Lung (tissue), 12 donors: ENCODE measurements around the gene PPP1R14D. TPM values are rescaled to one million over a fixed set of nuclear protein-coding genes. Genes with fewer than 3 reads are reported as not detected.

Experiments used
- ATAC-seq: fragments of 200-7000 bp; cut with Tn5 transposase; one replicate; pipeline ENCODE4 v1.9.1; 2020; ENCODE audit warnings: moderate number of reproducible peaks; ENCODE audit not compliant: insufficient read depth, low FRiP score
- DNase-seq, 3 donors: peaks; one replicate each; pipeline ENCODE4 v3.0.0-alpha.2; 2013 to 2017
- H3K27ac ChIP-seq, 2 donors: one replicate each; pipeline ENCODE4 v1.5.1; 2013; ENCODE audit warnings: mild to moderate bottlenecking in 2 of 2, moderate library complexity in 2 of 2, control low read depth in 1 of 2, inconsistent platforms in 1 of 2, low read depth in 1 of 2, low read length in 1 of 2
- H3K27me3 ChIP-seq, 3 donors: one replicate each; pipeline ENCODE4 v1.5.1; 2013; ENCODE audit warnings: low read length in 2 of 3; ENCODE audit not compliant: control insufficient read depth in 3 of 3, insufficient read depth in 3 of 3
- H3K36me3 ChIP-seq, 4 donors: one replicate each; pipeline ENCODE4 v1.5.1; 2013; ENCODE audit warnings: low read length in 4 of 4, mild to moderate bottlenecking in 1 of 4, moderate library complexity in 1 of 4; ENCODE audit not compliant: control insufficient read depth in 4 of 4, insufficient read depth in 4 of 4
- H3K4me1 ChIP-seq, 5 donors: one replicate each; pipeline ENCODE4 v1.5.1; 2013; ENCODE audit warnings: low read length in 5 of 5, mild to moderate bottlenecking in 2 of 5, moderate library complexity in 1 of 5; ENCODE audit not compliant: control insufficient read depth in 5 of 5, insufficient read depth in 5 of 5
- H3K4me3 ChIP-seq: one replicate; pipeline ENCODE4 v1.5.1; 2013; ENCODE audit warnings: mild to moderate bottlenecking, control low read depth, moderate library complexity
- H3K9ac ChIP-seq, 2 donors: one replicate each; pipeline ENCODE4 v1.5.1; 2013; ENCODE audit warnings: low read length in 2 of 2, control low read depth in 1 of 2; ENCODE audit not compliant: insufficient read depth in 1 of 2
- H3K9me3 ChIP-seq, 4 donors: one replicate each; pipeline ENCODE4 v1.5.1; 2013; ENCODE audit warnings: low read length in 3 of 4, mild to moderate bottlenecking in 1 of 4, moderate library complexity in 1 of 4; ENCODE audit not compliant: control insufficient read depth in 4 of 4, insufficient read depth in 3 of 4
- CTCF ChIP-seq: IDR thresholded peaks from 2 replicates; pipeline ENCODE4 v1.5.1; 2012; ENCODE audit warnings: mild to moderate bottlenecking; ENCODE audit errors: control extremely low read depth, extremely low read depth
- WGBS, 2 donors: extraction: QIAGEN DNeasy Blood & Tissue Kit; methylation state at CpG; one replicate each; pipeline ENCODE4 v1.1.7; 2013; 5-methylcytosine and 5-hydroxymethylcytosine counted together
- polyA plus RNA-seq, 2 donors: library from polyadenylated mRNA; stranded (reverse); fragments of 200-250 nt; gene quantifications; one replicate each; pipeline ENCODE4 v1.2.1, GENCODE V29; 2013
- total RNA-seq, 2 donors: library from RNA; depleted of rRNA in 1 of 2; stranded (reverse); fragments of >200 nt in 1 of 2; gene quantifications; one replicate each; pipeline ENCODE4 v1.2.1, GENCODE V29; 2014 to 2021
- donor health status: control.
- donor health status: control.
- donor health status: Bipolar disorder and iron deficiency.
- donor health status: healthy.
- donor health status: DM: yes; HTN: yes; CAD: no.

PPP1R14D gene
- total and polyA plus RNA-seq, 4 donors, result 0.22 TPM; not detected in 3

- Histone ChIP-seq H3K4me1 (peaks cover 0 to 13% (median 4%) of the 10 kb centered on the region in 5 donors), H3K9ac (no peak within 1 kb of the TSS), H3K9me3 (no peaks in the 10 kb centered on the region), H3K4me3 (peak within 1 kb of the TSS; percentile 38), H3K36me3 (no peaks in the 10 kb centered on the region), H3K27me3 (peaks cover 0 to 5% (median 0%) of the 10 kb centered on the region in 3 donors), H3K27ac (no peak within 1 kb of the TSS)
- TF ChIP-seq CTCF, result no peak
- DNase-seq (peak; percentile 50 to 64 (median 60)), ATAC-seq (peak; percentile 68)
- 1% methylated on average over 61 to 74 of the region's 74 CpGs for WGBS, 2 donors
Observed at GRCh38 chr15:40873694-40874561, 45.4 kb upstream of the PPP1R14D start, which contains the start of gene RHOV. Gene RHOV (minus strand): TSS chr15:40874234. CDS start chr15:40874139, 95 bp downstream.

GRCh38 chr15:40872791-40873693 lies 44.5 kb upstream of the PPP1R14D start:
- no peak overlapping the region for H3K27ac ChIP-seq
- peaks cover 0 to 13% (median 4%) of the 10 kb centered on the region in 5 donors for H3K4me1 ChIP-seq
- no peak for DNase-seq
- ATAC-seq, result no peak
- no peaks in the 10 kb centered on the region for H3K9me3 ChIP-seq
- H3K4me3 ChIP-seq, result no peak overlapping the region
- no peaks in the 10 kb centered on the region for H3K36me3 ChIP-seq
- TF ChIP-seq CTCF, result no peak
- H3K9ac ChIP-seq, result no peak overlapping the region
- WGBS, 2 donors, result 63 to 67% methylated on average over 33 of the region's 33 CpGs
- peaks cover 0 to 5% (median 0%) of the 10 kb centered on the region in 3 donors for H3K27me3 ChIP-seq

- no peak overlapping the region for H3K27ac ChIP-seq
- WGBS, 2 donors, result 79 to 80% methylated on average over 13 of the region's 13 CpGs
- ATAC-seq, result no peak
Observed at GRCh38 chr15:40871749-40872617, 43.5 kb upstream of the PPP1R14D start.

More at GRCh38 chr15:40871749-40872617, 43.5 kb upstream of the PPP1R14D start:
- peak; percentile 54 to 77 (median 76) for DNase-seq
- no peak for TF ChIP-seq CTCF
- no peaks in the 10 kb centered on the region for H3K9me3 ChIP-seq
- H3K9ac ChIP-seq, result no peak overlapping the region
- peaks cover 0 to 13% (median 4%) of the 10 kb centered on the region in 5 donors for H3K4me1 ChIP-seq
- H3K36me3 ChIP-seq, result no peaks in the 10 kb centered on the region
- no peak overlapping the region for H3K4me3 ChIP-seq
- peaks cover 0 to 5% (median 0%) of the 10 kb centered on the region in 3 donors for H3K27me3 ChIP-seq
